Activated gamma-delta T cell treated with Interleukin-2 at 50 U/mL for 16 hours (primary cell): ENCODE data around the gene VAPA.

Experiments
- DNase-seq: peaks from one replicate; pipeline ENCODE4 v3.0.0-alpha.2; 2020

Gene VAPA

GRCh38 chr18:9915291-9916076 lies 1.7 kb downstream of the VAPA start:
- no peak for DNase-seq

DNA sequence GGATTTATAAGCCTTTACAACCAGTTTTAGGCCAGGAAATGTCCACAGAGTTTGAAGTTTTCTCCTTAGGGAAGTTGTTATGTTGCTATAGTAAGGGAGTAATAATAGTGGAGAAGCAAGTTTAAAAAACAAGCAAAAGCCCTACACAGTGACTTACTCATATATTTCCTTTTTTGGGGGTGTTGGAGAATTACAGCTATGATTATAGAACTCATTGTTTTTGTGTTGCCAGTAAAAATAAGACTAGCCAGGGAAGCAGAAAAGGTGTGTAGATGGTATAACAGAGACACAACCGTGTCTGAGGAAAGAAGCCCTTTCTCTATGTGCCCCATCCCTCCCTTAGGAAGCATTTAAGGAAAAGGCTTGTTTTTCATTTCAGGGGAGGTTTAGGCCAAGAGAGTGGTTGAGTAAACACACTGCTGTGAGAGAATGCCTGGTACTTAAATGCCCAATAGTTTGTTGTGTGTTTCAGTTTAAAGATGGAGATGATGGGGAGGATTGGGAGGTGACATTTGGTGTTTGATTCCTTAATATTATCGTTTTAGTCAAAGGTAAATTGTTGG lies 2.3 kb downstream of the VAPA start:
- DNase-seq, result no peak

- no peak for DNase-seq
These were observed 3.0 kb downstream of the VAPA start for GRCh38 chr18:9916808-9917207.

- no peak for DNase-seq
These were observed 4.3 kb downstream of the VAPA start for GRCh38 chr18:9918016-9918680.

DNA sequence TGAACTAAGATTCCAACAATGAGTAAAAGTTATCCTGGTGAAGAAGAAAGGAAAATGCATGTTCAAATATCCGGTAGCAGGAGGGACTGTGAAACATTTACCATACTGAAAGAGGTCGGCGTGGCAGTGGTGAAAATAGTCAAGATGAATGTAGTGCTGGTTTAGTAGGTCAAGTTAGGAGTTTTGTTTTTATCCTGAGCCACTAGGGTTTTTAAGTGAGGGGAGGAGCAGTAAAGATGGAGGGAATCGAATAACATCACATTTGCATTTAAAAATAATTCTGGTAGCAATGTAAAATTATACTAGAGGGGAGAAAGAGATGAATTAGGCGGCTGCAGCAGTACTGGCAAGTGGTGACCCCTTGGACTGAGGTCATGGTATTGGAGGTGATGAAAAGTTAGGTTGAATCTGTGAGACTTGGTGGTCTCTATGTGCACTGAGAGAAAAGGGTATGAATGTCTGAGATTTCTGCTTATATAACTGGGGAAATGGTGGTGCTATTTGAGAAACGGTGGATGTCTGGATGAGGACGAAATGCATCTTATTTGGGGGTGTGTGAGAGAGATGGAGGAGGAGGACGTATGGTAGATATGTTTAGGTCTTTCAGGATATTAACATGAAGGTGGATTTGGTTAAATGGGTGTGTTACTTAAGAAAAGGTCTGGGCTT lies 5.9 kb downstream of the VAPA start:
- no peak for DNase-seq

- no peak for DNase-seq
These were observed 8.9 kb downstream of the VAPA start for GRCh38 chr18:9922592-9923311.

GRCh38 chr18:9924371-9924943 lies 10.6 kb downstream of the VAPA start:
- no peak for DNase-seq

- DNase-seq, result no peak
These were observed 11.6 kb downstream of the VAPA start for GRCh38 chr18:9925369-9925768.

- DNase-seq, result no peak
These were observed 12.0 kb downstream of the VAPA start for GRCh38 chr18:9925795-9926194.

- DNase-seq, result no peak
These were observed 12.5 kb downstream of the VAPA start for GRCh38 chr18:9926223-9926894.

GRCh38 chr18:9926977-9927376 lies 13.2 kb downstream of the VAPA start:
- no peak for DNase-seq

GRCh38 chr18:9927392-9928063 lies 13.7 kb downstream of the VAPA start:
- no peak for DNase-seq

DNA sequence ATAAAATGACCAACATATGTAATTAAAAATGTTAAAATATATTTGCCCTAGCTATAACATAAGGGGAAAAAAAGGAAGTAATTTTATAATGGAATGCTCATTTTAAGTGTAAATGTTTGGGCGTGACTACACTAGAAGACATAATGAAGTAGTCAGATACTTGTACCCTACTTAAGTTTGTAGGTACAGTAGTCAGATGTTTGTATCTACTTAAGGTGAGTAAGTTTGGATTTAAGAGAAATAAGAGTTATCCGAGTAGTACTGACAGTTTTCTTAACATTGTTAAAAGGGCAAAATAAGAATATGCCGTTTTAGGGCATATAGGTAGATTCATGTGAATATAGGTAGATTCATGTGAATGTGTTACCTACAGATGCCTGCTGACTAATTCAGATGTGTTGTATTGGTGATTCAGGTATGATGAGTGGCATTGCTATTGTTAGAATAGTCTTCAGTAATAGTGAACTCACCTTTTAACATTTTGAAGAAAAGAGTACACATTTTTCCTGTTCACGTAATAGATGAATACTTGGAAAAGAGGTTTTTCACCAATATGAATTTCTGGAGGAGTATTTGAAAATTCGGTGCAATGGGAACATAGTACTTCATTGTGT lies 14.9 kb downstream of the VAPA start:
- DNase-seq, result no peak

DNA sequence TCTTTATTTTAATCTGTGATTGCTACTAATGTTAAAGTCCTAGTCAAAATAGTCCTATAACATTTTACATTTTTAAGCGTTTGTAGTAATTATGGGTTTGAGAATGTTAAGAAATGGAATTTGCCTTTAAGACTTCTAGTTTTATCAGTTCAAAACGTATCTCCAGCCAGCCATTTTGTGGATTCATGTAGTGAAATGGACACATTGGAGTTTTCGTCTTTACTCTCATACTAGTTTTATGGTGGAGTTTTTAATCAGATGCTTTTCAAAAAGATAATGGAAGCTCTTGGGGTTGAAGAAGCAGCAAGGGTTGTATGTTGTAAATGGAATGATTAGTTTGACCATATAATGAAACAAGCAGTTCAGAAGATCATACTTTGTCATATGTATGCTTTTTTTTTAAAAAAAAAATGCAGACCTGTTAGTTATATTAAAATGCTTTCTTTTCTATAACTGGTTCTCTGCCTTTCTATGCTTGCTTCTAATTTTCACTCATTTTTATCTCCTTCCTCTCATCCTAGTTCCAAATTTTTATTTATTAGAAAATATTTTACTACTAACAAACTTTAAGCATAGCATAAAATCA lies 16.6 kb downstream of the VAPA start:
- no peak for DNase-seq

- DNase-seq, result no peak
These were observed 17.3 kb downstream of the VAPA start for GRCh38 chr18:9931146-9931545.

DNA sequence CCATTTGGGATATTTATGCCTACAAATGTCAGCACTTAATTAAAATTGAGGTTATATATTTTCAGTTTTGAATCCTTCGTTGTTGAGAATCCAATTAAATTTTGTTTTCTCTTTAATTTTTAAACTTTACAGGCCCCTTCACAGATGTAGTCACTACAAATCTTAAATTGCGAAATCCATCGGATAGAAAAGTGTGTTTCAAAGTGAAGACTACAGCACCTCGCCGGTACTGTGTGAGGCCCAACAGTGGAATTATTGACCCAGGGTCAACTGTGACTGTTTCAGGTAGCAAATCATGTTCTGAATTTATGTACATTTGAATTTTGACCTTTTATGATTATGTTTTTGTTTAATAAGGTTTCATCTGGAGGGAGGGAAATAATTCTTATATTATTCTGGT lies 17.9 kb downstream of the VAPA start:
- DNase-seq, result no peak

GRCh38 chr18:9933865-9934264 lies 20.0 kb downstream of the VAPA start:
- DNase-seq, result no peak

GRCh38 chr18:9934274-9934673 lies 20.5 kb downstream of the VAPA start:
- no peak for DNase-seq

DNA sequence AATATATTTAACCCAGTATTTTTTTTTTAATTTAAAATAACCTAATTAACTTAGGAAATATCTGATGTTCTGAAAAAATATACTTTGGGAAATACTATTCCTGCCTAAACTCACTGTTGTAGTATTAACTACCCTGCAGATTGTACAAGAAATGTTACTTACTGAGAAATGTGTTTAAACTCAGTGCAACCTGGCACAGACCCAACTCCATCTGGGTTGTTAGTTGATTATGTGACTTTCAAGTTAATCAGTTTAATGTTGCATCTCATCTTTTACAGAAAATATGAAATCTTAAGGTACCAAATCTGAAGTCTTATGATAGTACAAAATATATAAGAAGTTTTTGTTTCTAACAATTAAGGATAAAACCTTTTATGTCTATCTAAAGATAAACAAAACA lies 27.3 kb downstream of the VAPA start:
- no peak for DNase-seq

GRCh38 chr18:9941660-9942059 lies 27.8 kb downstream of the VAPA start:
- no peak for DNase-seq

GRCh38 chr18:9943311-9943710 lies 29.5 kb downstream of the VAPA start:
- no peak for DNase-seq
